ENCODE results near the gene MITD1.

DNA sequence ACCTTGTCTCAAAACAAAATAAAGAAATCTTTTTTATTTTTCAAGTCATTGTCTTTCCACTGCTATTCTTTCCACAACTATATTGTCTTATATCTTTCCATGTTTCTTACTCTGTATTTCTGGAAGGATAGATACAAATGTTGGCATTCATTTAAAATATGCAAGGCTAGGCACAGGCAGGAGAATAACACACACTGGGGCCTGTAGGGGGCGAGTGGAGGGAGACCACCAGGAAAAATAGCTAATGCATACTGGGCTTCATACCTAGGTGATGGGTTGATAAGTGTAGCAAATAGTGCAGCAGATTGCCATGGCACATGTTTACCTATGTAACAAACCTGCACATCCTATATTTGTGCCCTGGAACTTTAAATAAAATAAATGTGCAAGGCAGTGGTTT lies 9.7 kb upstream of the MITD1 start:
- TF ChIP-seq POLR2A (IDR thresholded peaks at IDR 0.05) (no peak), CTCF (IDR thresholded peaks at IDR 0.05) (no peak)

All from upper lobe of left lung (tissue), 4 donors.